G401.6 (cell line): Measurements from ENCODE around the gene PHF21A.

Experiments used
- FAIRE-seq: peaks from 2 replicates; lab custom pipeline; 2012; peaks lifted over from hg19 to GRCh38; lab: Jason Lieb, UNC

Gene PHF21A

DNA sequence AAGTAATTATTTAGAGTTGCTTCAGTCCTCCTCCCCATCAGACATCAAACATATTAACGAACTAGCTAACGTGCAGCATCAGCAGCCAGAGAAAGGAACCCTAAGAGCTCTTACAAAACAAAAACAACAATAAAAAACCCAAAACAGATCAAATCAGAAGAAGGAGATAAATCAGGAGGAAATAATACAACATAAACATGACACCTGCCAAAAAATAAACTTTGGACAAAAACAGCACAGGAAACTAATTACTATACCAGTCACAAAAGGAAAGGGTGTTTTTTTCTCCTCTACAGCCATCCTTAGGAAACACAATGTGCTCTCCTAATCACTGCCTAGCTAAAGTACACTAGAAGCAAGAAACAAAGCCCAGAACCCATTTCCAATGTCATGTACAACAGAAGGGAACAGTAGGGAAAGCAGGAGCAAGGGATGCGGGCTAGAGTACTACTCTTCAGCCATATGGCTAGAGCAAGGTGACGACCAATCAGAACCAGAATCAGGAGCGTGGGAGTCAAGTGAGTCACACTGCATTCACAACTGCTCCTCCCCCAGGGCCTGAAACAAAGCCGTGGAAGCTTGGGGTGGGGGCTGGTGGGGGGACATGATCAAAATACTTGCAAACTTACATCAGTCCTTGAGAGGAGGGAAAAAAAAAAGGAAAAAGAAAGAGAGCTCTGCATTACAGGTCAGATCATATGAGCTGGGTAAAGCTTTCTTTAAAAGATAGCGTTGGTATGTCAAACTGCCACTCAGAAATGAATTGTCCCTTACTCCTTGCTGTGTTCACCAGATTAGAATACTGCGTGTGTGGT is 138.4 kb downstream of the PHF21A start:
- no peak for FAIRE-seq

DNA sequence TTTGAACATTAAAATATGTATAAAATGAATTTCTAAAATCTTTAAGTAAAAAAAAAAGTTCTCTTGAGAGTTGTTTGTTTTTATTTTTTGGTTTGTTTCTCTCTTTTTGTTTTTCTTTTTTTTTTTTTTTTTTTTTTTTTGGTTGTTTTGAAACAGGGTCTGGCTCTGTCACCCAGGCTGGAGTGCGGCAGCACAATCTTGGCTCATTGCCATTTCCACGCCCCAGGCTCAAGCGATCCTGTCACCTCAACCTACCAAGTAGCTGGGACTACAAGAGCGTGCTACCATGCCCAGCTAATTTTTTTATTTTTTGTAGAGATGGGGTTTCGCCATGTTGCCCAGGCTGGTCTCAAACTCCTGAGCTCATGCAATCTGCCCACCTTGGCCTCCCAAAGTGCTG is 139.4 kb downstream of the PHF21A start:
- peak; percentile 62 for FAIRE-seq

DNA sequence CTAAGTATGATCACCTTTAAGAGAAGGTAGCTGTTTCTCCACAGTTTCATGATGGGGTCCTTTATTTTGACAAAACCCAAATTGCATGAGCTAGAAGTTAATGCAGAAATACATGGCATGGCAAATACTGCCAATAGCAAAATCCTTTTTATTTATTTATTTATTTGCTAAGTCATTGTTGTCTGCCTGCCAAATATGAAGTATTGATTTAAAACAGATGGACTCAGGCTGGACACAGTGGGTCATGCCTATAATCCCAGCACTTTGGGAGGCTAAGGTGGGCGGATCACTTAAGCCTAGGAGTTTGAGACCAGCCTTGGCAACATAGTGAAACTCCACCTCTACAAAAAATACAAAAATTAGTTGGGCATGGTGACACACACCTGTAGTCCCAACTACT is 146.4 kb downstream of the PHF21A start:
- FAIRE-seq = no peak

DNA sequence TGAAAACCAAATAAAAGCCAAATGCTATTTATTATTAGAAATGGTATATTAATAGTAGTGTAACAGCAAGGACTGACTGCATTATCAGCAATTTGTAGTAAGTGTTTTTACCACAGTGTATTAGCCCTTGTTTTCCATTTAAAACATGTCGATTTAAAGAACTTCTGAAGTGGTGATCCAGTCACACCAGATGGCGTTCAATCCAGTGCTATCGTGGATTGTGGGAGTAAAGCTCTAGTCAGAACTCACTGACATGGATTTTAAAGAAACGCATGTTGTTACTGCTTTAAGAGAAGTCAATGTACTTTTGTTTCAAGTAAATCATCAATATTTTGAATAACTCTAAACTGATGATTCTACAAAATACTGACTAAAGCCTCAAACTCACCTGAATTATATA is 147.7 kb downstream of the PHF21A start:
- FAIRE-seq = no peak

DNA sequence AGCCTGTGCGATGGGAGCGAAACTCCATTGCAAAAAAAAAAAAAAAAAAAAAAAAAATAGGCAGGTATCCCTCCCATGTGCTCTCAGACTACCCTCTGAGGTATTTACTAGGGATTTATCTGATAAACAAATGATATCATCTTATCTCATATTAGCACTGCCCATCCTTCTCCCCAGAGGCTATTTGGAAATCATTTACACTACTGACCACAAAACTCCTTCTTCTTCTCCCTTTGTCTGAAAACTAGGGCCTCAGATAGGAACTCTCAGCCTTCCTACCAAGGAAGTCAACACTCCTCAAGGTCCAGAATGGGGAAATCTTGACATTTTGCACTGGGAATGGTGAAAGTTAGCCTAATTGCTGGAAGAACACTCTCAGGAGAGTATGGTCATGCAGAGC is 152.4 kb downstream of the PHF21A start:
- no peak for FAIRE-seq

DNA sequence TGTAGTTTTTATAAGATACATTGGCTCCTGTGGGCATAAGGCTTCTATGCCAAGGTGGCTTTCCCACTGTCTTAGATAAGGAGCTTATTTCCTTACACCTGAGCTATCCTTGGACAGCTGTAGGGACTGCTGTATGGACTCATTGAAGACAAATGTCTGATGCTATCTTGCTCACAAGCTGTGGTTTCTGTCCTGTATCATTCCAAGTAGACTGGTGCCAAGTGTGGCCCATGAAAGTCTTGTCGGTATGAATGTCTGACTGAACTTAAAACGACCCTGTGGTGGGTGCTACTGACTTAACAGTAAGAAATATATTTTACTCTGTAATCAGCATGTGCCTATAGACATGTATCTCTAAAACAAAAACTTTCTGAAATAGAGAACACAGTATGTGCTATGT is 153.7 kb downstream of the PHF21A start:
- no peak for FAIRE-seq

DNA sequence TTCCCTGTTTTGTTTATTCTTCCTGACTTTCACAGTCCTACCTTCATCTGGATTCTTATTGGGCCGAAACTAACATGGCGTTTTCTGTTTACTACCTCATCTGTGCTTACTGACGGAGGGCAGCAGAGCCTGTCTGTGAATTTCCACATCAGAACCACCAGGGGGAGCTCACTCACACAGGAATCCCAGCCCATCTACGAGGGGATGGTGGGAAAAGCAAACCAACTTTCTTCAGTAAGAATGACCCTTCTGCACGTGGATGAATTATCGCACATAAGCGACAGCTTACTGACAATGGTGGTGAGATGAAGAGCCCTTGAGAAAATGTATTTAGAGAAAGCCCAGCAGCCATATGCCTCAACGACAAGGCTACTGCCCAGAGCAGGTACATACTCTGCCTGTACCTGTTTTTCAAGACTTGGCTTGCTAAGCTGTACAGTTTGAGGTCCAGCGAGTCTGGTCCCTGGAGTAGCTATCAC is 156.3 kb downstream of the PHF21A start:
- peak; percentile 97 for FAIRE-seq

DNA sequence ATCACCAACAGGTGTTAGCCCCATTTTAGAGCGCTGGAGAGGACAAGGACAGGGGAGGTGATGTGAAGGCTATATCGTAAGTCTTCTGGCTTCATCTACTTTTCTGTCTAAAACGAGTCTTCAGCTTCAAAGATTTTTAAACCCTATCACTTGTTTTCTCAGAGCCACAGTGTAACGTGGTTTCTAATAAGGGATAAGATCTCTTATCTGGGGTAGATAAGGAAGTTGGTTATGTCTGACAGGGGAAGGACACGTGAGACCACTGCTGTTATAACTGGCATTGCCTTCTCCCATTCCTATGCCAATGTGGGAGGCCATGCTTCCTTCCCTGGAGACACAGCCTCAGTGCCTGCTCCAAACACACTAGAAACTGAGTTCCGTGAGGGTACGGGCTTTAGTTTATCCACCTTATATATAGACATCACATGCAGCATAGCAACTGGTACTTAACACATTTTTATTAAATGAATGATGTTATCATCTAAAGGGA is 159.5 kb downstream of the PHF21A start:
- FAIRE-seq = no peak

DNA sequence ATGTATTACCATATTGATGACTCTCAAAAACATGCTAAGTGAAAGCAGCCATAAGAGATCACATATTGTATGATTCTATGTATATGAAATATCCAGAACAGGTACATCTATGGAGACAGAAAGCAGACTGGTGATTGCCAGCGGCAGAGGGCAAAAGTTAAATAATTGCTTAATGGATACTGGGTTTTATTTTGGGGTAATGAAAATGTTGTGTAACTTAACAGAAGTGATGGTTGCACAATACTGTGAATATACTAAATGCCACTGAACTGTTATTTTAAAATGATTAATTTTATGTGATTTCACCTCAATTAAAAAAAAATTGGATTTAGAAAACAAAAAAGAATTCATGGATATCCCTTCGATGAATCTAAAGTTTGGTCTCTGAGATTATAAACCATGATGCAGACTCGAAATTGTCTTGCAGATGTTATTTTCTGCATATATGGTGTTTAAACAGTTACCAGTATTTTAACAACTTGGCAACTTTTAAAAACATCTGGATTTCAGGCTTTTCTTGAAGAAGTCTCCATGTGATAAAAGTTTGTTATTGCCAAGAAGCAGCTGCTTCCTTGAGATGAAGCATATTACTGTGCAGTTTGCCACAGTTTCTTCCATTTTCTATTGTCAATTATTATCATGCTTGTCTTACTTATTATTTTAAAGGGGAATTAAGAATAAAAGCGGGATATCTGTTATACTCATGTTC is 160.7 kb downstream of the PHF21A start:
- FAIRE-seq = no peak

DNA sequence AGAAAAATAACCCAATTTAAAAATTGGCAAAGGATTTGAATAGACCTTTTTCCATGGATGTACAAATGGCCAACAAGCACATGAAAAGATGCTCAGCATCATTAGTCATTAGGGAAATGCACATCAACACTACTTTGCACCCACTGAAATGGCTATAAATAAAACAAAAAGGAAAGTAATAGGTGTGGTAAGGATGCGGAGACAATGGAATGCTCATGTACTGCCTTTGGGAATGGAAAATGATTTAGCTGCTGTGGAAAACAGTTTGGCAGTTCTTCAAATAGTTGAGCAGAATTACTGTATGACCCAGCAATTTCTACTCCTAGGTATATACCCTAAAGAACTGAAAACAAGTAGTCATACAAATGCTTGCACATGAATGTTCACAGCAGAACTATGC is 161.4 kb downstream of the PHF21A start:
- FAIRE-seq = no peak

DNA sequence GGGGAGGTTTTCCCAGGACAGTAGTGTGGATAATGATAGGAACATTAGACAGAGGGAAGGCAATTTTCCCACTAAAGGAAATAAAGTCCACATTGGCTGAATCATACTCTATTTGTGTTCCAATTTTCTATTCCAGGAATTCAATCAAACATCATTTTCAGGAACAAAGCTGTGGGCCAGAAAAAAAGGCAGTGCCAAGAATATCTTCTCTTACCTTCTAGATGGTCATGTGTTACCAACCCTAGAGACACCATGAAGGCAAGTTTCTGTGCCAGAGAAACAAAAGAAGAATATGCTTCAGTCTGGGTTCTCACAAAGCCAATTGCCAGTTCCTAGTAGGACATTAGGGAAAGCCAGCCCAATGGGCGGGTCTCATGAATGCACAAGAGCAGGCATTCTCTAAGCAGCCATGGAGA is 171.3 kb downstream of the PHF21A start:
- FAIRE-seq = no peak

DNA sequence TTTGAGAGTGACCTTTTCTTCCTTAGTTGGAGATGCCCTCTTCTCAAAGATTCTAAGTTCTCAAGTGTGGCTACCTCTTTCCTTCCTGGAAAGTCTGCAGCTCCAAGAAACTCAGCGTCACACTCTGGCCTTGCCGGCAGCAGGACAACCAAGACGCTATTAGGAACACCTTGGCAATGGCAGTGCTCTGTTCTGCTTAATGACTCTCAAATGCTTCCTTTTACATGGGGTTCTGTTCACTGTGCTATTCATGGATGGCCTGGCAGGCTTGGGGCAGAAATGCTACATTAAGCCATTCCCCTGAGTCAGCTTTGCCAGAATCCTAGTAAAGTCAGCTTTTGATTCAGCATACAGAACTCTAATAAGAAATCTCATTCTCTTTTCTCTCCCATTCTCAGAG is 172.9 kb downstream of the PHF21A start:
- FAIRE-seq = no peak

DNA sequence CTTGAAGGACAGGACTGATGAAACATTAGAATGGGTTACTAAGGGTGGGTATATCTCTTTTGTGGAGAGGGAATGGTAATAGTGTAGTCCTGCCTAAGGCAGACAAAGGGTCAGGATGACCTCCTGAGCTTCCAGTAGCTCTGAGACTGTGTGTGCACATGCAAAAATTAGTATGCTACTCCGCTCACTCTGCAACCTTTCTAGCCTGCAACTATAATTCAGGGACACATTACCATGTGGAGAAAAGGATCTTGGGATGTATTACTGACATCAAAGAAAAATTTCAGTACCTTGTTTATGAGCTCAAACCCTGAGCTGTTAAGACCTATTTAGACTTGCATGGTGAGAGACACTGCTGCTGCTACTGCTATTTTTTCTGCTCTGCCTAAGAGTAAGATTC is 173.4 kb downstream of the PHF21A start:
- FAIRE-seq = no peak

DNA sequence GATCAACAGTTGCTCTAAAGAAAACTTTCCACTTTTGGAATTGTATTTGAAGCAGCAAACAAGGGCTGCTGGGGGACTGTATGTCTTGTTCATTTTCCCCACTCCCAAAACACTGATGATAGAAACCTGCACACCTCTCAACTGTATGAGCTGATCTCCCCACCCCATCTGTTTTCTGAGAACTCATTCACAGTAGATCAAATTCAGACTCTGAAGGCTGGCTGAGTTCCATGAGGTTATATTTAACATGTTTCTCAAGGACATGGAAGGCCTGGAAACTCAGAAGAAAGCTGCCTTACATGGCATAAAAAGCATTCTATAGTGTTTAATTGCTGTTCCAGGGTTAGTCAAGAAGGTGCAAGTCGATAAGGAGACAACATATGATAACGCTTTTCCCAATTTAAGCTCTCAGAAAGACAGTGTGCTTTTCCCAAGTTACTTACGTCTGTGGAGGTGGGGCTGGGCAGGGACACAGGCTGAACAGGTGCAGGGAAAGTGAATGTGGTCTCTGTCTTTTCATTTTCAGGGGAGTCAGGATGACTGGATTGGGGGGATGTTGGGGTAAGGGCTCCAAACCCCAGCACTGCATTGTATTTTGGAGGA is 175.8 kb downstream of the PHF21A start:
- FAIRE-seq = no peak

DNA sequence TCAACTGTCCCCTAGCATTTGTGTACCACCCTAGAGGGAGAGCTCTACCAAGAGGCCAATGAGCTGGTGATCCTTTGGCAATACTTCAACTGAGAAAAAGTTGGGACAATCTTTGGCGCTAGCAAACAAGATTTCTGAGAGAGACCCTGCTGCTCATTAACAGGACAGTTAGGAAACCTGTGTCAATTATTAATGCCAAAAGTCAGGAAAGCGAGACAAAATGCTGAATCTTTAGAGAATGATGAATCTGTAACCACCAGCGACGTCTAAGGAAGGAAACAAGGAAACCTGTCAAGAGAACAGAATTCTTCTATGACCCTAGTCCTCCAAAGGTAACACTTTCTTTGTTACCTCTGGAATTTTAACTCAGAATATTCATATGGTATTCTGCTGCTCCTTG is 178.9 kb downstream of the PHF21A start:
- FAIRE-seq = no peak

DNA sequence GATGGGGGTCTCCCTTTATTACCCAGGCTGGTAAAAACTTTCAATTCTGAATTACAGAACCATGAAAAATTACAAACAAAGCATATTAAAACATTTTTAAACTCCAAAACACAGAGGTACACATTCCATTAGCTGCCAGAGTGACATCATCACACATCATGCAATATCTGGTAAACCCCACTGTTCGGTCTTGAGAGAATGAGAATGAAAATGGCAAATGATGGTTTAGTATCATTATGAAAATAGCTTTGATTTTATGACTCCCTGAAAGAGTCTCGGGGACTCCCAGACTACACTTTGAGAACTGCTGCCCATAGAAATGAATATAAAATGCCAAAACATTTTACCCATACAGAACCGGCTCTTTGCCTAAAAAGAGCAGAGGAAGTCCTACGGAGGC is 180.0 kb downstream of the PHF21A start:
- FAIRE-seq = no peak

DNA sequence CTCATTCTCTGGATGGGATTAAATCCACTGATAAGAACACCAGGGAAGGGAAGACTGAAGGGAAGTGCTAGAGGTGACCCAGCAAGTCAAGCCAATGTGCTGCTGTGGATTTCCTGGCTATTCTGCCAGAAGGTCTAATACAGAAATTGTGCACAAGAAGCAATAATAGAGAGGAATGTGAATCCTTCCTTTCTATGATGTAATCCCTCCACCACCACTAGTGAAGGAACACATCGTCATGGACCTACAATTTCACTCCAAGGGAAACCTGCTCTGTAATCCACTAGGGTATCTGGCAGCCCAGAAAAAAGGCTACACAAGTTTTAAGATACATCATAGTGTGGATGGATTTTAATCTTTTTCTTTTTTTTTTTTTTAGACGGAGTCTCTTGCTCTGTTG is 181.4 kb downstream of the PHF21A start:
- no peak for FAIRE-seq

DNA sequence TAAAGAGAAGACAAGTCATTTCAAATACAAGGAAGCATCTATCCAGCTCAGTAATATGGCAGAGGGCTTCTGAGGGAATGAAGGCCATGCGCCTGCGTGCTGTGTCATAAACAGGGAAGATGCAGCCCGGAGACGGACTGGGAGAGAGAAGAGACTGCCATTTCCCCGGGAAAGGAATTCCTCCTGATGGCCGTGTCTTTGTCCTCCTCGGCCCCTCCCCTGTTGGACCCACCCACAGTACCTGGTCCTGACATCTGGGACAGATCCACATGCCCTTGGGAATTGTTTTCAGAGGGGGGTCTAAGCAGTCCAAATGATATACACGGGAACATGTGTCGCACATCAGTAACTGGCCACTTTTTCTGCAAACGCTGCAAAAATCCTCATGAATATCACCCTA is 183.3 kb downstream of the PHF21A start:
- FAIRE-seq = no peak

DNA sequence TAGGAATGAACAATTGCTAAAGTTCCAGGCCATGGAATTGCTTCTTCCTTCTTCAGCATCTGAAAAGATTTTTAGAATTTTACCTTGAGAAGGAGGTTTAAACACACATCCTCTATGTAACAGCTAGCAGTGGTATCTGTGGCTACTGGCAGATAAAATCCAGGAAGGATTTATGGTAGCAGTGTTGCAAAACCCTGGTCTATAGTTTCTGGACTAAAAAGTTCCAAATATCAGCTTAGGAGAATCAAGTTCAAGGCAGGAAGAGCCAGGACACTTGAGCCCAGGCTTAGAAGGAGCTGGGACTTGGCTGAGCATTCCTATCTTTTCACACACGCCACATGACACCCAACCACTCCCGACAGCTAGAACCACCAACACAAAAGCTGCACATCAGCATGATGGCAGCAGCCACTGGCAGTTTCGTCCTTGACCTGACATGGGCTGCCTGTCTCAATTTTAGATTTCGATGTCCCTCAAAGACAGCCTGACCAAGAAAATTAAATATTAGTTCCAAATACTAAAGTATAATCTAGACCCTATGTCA is 184.7 kb downstream of the PHF21A start:
- no peak for FAIRE-seq

DNA sequence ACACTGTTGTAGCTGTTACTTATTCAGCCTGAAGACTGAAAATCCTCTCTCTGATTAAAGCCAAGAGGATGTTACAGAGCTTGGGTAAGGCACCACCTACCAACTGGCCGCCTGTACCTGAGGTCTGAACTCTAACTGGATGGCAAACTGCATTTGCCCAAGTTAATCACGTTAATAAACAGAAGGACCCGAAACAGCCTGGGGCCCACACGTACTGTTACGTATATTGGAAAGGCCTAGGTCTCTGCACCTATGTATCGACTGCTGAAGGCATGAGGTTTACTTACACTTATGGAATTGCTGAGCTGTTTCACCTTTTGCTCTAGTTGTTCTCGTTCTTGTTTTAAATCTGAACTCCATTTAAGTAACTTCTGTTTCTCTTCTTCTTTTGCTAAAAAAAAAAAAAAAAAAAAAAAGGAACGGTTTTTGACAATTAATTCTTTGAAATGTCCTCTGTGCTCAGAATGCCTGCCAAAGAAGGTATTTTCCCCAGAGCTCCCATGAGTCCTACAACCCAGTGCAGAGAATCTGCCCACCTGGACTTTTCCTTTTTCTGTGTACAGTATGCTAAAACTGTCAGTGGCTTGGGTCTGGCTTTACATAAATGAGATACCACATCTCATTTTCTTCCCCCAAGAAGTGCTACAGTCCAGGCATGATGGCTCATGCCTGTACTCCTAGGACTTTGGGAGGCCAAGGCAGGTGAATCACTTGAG is 185.7 kb downstream of the PHF21A start:
- no peak for FAIRE-seq

DNA sequence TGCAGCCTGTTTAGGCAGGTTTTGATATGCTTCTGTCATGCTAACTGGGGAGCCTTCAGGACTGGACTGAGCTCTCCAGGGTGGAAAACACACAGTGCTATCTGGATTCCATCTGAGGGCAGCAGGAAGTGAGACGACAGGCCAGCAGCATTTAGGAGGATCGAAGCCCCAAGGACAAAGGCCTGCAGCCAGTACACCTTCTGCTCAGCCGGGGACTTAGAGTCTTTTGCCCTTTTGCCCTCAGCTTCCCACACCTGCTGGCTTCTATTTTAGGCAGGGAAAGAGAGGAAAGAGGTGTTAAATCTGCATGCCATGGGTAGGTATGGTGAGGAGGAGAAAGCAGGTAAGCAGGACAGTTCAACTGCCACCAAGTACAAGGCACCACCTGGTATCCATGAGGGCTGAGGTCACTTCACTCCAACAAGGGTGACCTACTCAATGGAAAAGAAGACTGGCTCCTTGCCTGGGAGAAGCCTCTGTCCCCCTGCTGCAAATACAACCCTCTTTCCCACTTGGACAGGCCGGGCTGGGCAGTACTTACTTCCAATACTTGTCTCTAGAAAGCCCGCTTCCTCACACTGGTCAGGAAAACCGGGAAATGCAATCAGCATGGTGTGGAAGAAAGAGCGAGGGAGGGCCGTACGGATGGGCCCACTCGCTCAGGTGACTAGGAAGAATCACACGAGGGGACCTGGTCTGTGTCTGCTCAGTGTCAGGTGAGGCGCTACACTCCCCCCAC is 186.5 kb downstream of the PHF21A start:
- no peak for FAIRE-seq
